A549 (cell line): Measurements from ENCODE around the gene CD180.

Experiments used
- BHLHE40 ChIP-seq: IDR thresholded peaks from 2 replicates; pipeline ENCODE4 v1.6.1; 2012; ENCODE audit warnings: low read depth, low read length, inconsistent platforms
- CHD4 ChIP-seq: fragments of 200-600 bp; sonication (generic); IDR thresholded peaks from 2 replicates; pipeline ENCODE4 v1.6.1; 2016; ENCODE audit warnings: antibody characterized with exemption, mild to moderate bottlenecking, borderline replicate concordance
- EP300 ChIP-seq, 2 experiments: fragments of >200 bp; sonication (Bioruptor Twin); formaldehyde crosslinking; IDR thresholded peaks; 2 replicates in 1 of 2; 3 replicates in 1 of 2; pipeline ENCODE4 v1.6.1; 2016 to 2017
- HDAC2 ChIP-seq: fragments of 200-600 bp; sonication (generic); IDR thresholded peaks from 2 replicates; pipeline ENCODE4 v1.6.1; 2016
- KDM1A ChIP-seq: fragments of 200-600 bp; sonication (generic); IDR thresholded peaks from 2 replicates; pipeline ENCODE4 v1.6.1; 2016; ENCODE audit warnings: low read depth, mild to moderate bottlenecking
- PHF8 ChIP-seq: fragments of 200-600 bp; sonication (generic); IDR thresholded peaks from 2 replicates; pipeline ENCODE4 v1.6.1; 2016; ENCODE audit warnings: low read depth, mild to moderate bottlenecking, antibody characterized with exemption, moderate library complexity, borderline replicate concordance
- POLR2A ChIP-seq: IDR thresholded peaks from 2 replicates; pipeline ENCODE4 v1.6.1; 2012; ENCODE audit warnings: mild to moderate bottlenecking, low read length
- POLR2AphosphoS2 ChIP-seq: conservative IDR thresholded peaks from 2 replicates; pipeline ENCODE4 v1.6.1; 2012; ENCODE audit warnings: low read length, improper control_type of control experiment, inconsistent platforms
- SREBF2 ChIP-seq: fragments of 450-650 bp; IDR thresholded peaks from 2 replicates; pipeline ENCODE4 v1.6.1; 2014; ENCODE audit warnings: mild to moderate bottlenecking, moderate library complexity
- TP53 ChIP-seq: fragments of 250-450 bp; sonication (Bioruptor Pico); IDR thresholded peaks from 2 replicates; pipeline ENCODE4 v1.5.0; 2021; ENCODE audit warnings: mild to moderate bottlenecking, moderate library complexity
- TF ChIP-seq, protein P1 (sequence below): fragments of >200 bp; sonication (Bioruptor Twin); formaldehyde crosslinking; IDR thresholded peaks from 3 replicates; pipeline ENCODE4 v1.5.1; 2016
- TF ChIP-seq, protein P2 (sequence below): fragments of 200-600 bp; sonication (generic); IDR thresholded peaks from 2 replicates; pipeline ENCODE4 v1.6.1; 2016; ENCODE audit warnings: antibody characterized with exemption, mild to moderate bottlenecking, moderate library complexity

DNA sequence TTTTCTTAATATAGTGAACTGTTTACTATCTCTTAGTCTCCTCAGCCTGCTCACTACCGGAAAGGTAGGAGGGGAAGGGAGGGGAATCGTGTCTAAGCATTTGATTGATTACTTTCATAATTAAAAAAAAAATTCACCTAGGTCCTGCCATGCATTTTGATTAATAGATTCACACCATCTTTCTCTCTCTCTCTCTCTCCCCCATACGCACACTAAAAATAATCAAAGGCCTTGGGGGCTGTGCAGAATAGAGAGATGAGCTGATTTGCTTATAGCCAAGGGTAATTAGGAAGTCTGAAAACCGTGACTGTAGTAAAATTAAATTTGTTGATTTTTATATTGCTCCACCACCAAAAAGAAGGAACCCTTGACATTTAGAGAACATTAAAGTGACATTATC, 49.6 kb downstream of the CD180 start:
- TF ChIP-seq CHD4 (no peak), POLR2A (no peak), HDAC2 (no peak), POLR2AphosphoS2 (no peak), PHF8 (no peak), TP53 (no peak), EP300 (IDR thresholded peaks at IDR 0.05) (no peak), KDM1A (no peak), BHLHE40 (no peak), SREBF2 (no peak)
- TF ChIP-seq, protein P1, sequence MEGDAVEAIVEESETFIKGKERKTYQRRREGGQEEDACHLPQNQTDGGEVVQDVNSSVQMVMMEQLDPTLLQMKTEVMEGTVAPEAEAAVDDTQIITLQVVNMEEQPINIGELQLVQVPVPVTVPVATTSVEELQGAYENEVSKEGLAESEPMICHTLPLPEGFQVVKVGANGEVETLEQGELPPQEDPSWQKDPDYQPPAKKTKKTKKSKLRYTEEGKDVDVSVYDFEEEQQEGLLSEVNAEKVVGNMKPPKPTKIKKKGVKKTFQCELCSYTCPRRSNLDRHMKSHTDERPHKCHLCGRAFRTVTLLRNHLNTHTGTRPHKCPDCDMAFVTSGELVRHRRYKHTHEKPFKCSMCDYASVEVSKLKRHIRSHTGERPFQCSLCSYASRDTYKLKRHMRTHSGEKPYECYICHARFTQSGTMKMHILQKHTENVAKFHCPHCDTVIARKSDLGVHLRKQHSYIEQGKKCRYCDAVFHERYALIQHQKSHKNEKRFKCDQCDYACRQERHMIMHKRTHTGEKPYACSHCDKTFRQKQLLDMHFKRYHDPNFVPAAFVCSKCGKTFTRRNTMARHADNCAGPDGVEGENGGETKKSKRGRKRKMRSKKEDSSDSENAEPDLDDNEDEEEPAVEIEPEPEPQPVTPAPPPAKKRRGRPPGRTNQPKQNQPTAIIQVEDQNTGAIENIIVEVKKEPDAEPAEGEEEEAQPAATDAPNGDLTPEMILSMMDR = no peak
- TF ChIP-seq, protein P2, sequence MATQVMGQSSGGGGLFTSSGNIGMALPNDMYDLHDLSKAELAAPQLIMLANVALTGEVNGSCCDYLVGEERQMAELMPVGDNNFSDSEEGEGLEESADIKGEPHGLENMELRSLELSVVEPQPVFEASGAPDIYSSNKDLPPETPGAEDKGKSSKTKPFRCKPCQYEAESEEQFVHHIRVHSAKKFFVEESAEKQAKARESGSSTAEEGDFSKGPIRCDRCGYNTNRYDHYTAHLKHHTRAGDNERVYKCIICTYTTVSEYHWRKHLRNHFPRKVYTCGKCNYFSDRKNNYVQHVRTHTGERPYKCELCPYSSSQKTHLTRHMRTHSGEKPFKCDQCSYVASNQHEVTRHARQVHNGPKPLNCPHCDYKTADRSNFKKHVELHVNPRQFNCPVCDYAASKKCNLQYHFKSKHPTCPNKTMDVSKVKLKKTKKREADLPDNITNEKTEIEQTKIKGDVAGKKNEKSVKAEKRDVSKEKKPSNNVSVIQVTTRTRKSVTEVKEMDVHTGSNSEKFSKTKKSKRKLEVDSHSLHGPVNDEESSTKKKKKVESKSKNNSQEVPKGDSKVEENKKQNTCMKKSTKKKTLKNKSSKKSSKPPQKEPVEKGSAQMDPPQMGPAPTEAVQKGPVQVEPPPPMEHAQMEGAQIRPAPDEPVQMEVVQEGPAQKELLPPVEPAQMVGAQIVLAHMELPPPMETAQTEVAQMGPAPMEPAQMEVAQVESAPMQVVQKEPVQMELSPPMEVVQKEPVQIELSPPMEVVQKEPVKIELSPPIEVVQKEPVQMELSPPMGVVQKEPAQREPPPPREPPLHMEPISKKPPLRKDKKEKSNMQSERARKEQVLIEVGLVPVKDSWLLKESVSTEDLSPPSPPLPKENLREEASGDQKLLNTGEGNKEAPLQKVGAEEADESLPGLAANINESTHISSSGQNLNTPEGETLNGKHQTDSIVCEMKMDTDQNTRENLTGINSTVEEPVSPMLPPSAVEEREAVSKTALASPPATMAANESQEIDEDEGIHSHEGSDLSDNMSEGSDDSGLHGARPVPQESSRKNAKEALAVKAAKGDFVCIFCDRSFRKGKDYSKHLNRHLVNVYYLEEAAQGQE = no peak
